Astrocyte of the cerebellum (primary cell): ENCODE measurements around the gene RNF32.

Experiments
- DNase-seq: peaks from one replicate; pipeline ENCODE4 v3.0.0-alpha.2; 2011; ENCODE audit warnings: low read depth
- H3K4me3 ChIP-seq: 2 replicates; pipeline ENCODE4 v1.5.1; 2011; ENCODE audit warnings: mild to moderate bottlenecking, low read depth, low read length, moderate library complexity
- CTCF ChIP-seq: IDR thresholded peaks from 2 replicates; pipeline ENCODE4 v1.5.1; 2012; ENCODE audit warnings: low read length, low read depth, moderate library complexity, mild to moderate bottlenecking; ENCODE audit errors: missing control alignments
- in situ Hi-C: cut with HindIII; loops from 2 replicates; pipeline ENCODE4 v1.10.0; 2017; ENCODE audit warnings: low sequenced_read_pairs

RNF32 gene

GRCh38 chr7:156673902-156674301 is 33.3 kb downstream of the RNF32 start:
- no peak for DNase-seq
- in situ Hi-C loops: no loop called here
- no peak for TF ChIP-seq CTCF
- H3K4me3 ChIP-seq: no peak overlapping the region

- in situ Hi-C loops: no loop called here
- TF ChIP-seq CTCF: no peak
- no peak overlapping the region for H3K4me3 ChIP-seq
- no peak for DNase-seq
These were observed 35.1 kb downstream of the RNF32 start for GRCh38 chr7:156675721-156676120.

- in situ Hi-C loops: no loop called here
- TF ChIP-seq CTCF: no peak
- H3K4me3 ChIP-seq: no peak overlapping the region
These were observed 35.7 kb downstream of the RNF32 start for GRCh38 chr7:156676263-156676662.

GRCh38 chr7:156677374-156678054 is 36.9 kb downstream of the RNF32 start:
- TF ChIP-seq CTCF: no peak
- in situ Hi-C loops: no loop called here
- no peak overlapping the region for H3K4me3 ChIP-seq
- no peak for DNase-seq

More at GRCh38 chr7:156676263-156676662, 35.7 kb downstream of the RNF32 start:
- DNase-seq: no peak

- peak; percentile 32 for DNase-seq
- in situ Hi-C loops: no loop called here
These were observed 39.7 kb downstream of the RNF32 start for GRCh38 chr7:156680281-156680680.

GRCh38 chr7:156682928-156683327 is 42.4 kb downstream of the RNF32 start:
- H3K4me3 ChIP-seq: no peak overlapping the region
- no peak for TF ChIP-seq CTCF
- in situ Hi-C loops: no loop called here
- DNase-seq: no peak

More at GRCh38 chr7:156680281-156680680, 39.7 kb downstream of the RNF32 start:
- no peak overlapping the region for H3K4me3 ChIP-seq
- peak; percentile 25 for TF ChIP-seq CTCF

- H3K4me3 ChIP-seq: no peak overlapping the region
- DNase-seq: no peak
- in situ Hi-C loops: no loop called here
- TF ChIP-seq CTCF: no peak
These were observed 43.7 kb downstream of the RNF32 start for GRCh38 chr7:156684251-156684650.
